Measurements from ENCODE around the gene KIF25.

DNA sequence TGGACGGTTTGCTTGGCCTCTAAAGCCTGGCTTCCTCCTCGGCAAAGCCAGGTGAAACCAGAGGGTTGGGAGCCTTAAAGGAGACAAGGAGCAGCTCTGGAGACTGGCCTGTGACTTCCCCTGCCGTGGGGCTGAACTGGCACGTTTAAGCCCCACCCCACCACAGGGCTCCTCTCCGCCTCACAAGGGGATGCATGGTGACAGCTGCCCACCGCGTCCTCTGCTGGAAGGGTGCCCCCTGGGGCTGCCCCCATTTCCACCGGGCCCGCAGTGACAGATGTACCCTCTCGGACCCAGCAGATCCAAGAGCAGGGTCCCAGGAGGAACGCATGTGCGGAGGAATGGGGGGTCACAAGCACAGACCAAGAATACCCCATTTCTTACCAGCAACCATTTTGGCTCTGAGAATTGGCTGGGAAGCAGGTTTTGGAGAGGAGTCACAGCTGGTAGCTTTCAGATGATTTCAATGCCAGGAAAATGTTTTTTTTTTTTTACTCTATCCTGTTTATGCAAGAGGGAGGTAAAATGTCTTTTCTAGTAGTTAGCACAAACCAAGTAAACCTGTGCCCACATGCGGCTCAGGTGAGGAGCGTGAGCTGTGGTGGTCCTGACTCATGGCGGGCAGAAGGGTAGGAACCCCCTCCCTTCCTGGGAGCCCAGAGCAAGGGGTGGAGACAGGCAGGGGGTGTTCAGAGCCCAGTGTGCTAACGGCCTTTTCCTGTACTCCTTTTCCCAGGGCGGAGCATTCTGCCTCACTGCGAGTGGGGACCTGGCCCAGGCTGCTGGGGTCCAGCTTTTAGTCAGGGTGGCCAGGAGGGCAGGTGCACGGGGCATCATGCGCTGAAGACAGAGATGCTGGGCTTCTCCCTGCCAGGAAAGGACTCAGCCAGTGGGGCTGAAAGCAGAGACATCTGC lies 48.5 kb downstream of the KIF25 start:
- TF ChIP-seq, protein P1, sequence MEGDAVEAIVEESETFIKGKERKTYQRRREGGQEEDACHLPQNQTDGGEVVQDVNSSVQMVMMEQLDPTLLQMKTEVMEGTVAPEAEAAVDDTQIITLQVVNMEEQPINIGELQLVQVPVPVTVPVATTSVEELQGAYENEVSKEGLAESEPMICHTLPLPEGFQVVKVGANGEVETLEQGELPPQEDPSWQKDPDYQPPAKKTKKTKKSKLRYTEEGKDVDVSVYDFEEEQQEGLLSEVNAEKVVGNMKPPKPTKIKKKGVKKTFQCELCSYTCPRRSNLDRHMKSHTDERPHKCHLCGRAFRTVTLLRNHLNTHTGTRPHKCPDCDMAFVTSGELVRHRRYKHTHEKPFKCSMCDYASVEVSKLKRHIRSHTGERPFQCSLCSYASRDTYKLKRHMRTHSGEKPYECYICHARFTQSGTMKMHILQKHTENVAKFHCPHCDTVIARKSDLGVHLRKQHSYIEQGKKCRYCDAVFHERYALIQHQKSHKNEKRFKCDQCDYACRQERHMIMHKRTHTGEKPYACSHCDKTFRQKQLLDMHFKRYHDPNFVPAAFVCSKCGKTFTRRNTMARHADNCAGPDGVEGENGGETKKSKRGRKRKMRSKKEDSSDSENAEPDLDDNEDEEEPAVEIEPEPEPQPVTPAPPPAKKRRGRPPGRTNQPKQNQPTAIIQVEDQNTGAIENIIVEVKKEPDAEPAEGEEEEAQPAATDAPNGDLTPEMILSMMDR (IDR thresholded peaks at IDR 0.05) = no peak
- TF ChIP-seq POLR2A (IDR thresholded peaks at IDR 0.05; ENCODE audit: low read depth) = no peak
- no peak for TF ChIP-seq POLR2AphosphoS5 (IDR thresholded peaks at IDR 0.05)
- no peak for TF ChIP-seq EP300 (IDR thresholded peaks at IDR 0.05)
